Effector CD4-positive, alpha-beta T cell (primary cell): ENCODE data around the gene RBM33.
"Not testable (repeated sequence)": the region's sequence is repeated elsewhere in the genome, so short reads cannot be mapped to it uniquely, and the experiment has no call there.

ENCODE experiments used
- DNase-seq: peaks from one replicate; pipeline ENCODE4 v3.0.0-alpha.2; 2020
- total RNA-seq: gene quantifications from one replicate; lab custom pipeline; 2026; lab: John Stamatoyannopoulos, UW

RBM33 gene, protein sequence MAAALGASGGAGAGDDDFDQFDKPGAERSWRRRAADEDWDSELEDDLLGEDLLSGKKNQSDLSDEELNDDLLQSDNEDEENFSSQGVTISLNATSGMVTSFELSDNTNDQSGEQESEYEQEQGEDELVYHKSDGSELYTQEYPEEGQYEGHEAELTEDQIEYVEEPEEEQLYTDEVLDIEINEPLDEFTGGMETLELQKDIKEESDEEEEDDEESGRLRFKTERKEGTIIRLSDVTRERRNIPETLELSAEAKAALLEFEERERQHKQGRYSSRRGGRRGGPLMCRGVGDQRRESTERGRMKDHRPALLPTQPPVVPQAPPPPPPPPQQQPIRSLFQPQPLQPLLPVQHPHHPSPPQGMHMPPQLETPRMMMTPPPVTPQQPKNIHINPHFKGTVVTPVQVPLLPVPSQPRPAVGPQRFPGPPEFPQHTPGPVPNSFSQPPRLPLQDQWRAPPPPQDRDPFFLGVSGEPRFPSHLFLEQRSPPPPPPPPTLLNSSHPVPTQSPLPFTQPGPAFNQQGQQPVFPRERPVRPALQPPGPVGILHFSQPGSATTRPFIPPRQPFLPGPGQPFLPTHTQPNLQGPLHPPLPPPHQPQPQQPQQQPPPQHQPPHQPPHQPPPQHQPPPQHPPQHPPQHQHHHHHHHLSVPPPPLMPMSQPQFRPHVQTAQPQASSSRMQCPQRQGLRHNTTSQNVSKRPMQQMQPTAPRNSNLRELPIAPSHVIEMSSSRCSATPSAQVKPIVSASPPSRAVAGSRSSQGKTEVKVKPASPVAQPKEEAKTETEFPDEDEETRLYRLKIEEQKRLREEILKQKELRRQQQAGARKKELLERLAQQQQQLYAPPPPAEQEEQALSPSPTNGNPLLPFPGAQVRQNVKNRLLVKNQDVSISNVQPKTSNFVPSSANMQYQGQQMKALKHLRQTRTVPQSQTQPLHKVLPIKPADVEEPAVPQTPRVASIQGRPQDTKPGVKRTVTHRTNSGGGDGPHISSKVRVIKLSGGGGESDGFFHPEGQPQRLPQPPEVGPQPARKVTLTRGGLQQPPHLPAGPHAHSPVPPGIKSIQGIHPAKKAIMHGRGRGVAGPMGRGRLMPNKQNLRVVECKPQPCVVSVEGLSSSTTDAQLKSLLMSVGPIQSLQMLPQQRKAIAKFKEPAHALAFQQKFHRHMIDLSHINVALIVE
- total RNA-seq = 167 reads per million, percentile 90 among the genes with 10 or more reads in this experiment

DNA sequence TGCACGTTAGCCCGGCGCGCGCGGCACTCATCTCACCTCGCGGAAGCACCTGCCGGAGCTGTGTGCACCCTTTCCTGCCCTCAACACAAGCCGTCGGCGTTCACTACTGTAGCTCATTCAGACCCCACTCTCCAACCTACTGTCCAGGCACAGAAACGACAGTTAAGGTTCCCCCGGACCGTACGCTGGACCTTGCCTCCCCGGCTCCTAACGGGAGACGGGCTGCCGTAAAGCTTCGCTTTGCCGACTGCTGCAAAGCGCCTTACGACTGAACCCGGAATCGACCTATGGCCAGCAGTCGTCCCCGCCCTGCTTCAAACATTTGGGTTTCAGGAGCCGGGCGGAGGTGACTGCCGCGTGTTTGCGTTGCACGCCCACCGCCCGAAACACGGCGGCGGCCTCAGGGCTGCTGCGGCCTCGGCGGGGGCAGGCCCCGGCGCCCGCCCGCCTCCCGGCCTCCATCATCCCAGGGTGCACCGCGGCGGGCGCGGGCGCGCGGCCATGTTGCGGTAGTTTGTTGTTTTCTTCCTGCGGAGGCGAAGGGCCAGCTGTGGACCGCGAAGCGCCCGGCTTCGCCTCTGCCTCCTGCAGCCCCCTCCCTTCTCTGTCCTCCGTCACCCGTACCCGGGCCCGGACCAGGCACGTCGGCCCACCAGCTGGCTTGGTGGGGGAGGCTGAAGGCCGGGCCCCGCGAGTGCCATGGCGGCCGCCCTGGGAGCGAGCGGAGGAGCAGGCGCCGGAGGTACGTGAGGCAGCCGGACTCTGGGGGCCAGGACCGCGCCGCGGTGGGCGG, at the start of gene RBM33:
RBM33 (plus strand) TSS at position 484 of the 793 bp plus-strand sequence; CDS start at position 700, 216 bp downstream.
- DNase-seq = peak; percentile 70

DNA sequence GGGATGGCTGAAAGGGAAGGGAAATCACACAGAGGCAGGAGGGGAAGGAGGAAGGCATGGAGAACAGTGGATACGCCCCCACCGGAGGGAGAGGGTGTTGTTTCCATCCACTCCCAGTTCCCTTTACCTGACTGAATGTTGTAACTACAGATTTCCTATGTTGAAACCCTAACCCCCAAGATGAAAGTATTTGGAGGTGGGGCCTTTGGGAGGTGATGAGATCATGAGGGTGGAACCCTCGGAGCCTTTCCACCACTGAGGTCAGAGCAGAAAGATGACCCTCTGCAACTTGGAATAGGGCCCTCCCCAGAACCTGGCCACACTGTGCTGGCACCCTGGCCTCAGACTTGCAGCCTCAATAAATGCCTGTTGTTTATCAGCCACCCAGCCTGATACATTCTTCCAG, 49.5 kb upstream of the RBM33 start:
- no peak for DNase-seq

DNA sequence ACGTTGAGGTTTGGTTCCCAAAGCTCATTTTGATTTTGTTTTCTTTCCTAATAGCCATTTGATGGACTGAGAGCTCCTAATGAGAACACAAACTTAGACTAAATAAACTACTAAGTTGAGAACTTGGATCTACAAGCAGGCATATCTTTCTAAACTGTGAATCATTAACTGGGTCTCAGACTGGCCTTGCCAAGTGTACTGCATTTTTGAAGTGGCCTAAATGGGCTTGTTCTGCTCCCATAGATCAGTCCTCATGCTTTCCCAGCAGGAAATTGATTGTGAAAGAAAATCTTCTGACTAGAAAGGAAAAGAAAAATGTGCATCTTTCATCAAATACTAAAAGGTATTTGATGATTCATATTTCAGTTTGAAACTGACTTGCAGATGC, 46.7 kb upstream of the RBM33 start:
- no peak for DNase-seq

DNA sequence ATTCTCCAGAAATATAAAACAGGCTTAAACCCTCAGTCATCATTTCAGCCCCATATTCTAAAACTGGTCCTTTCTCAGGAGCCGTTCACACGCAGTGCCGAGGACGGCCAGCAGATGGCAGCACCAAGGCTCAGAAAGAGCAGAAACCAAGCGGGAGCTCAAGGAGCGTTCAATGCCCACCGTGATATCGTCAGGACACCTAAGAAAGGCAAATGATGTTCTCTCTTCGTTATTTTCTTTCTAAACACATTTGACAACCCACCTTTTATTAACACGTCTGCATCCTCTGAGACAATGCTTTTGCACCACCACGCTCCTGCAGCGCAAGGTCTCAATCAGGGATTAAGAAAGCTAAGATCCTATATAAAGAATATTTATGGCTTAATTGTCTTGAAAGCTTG, 45.7 kb upstream of the RBM33 start:
- peak; percentile 77 for DNase-seq

DNA sequence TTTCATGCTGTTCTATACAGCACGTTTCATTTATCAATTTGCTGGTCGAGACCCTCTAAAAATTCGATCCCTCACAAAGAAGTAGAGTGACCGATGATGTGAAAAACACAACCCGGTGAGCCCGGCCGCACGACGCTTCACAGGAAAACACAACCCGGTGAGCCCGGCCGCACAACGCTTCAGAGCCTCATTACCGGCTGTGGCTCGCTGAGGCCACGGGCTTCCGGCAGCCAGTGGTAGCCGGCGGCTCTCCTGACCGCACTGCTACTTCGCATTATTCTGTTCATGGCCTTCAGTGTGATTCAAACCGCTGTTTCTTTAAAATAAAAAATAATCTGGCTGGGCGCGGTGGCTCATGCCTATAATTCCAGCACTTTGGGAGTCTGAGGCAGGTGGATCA, 42.3 kb upstream of the RBM33 start:
- DNase-seq = no peak

DNA sequence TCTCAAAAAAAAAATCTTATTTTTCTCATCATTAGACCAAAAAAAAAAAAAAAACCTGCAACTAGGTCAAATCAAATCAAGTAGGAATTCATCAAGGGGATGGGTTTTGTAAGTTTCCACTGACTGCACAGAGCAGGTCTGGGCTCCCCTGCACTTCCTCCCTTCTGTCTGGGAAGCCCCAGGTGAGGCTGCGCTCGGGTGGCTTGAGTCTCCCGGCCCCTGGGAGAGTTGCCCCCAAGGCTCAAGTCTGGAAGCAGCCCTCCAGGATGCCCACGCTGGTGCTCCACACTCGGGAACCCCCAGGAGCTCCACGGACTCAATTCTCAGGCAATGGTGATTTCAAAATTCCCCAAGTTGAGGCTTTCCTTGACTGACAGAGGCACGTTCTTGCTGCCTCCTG, 41.7 kb upstream of the RBM33 start:
- DNase-seq = no peak

DNA sequence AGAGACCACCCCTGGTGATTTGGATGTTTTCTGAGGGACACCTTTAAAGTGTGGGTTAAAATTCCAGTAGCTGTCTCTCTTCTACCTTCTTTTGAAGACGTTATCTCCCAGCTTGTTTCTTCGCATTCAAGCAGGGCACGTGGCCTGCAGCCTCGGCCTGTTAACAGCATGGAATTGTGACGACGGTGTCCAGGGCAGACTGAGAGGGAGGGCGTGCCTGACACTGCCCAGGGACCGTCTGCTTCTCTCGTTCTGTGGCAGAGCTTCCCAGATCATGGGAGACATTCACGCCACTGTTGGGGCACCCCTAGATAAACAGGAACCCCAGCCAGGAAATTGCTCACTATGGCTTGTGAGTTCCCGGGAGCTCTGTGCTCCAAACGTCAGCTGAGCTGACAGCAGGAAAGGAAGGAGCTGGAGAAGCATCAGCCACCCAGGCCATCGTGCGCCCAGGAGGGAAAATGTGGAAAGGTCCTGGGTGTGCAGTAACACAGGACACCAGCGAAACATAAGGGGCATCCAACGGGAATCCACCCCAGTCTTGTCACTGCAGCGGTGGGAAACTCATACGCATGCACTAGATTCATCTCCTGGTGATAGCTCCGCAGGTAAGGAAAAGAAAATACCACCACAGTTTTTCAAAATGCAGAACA, 41.1 kb upstream of the RBM33 start:
- no peak for DNase-seq

DNA sequence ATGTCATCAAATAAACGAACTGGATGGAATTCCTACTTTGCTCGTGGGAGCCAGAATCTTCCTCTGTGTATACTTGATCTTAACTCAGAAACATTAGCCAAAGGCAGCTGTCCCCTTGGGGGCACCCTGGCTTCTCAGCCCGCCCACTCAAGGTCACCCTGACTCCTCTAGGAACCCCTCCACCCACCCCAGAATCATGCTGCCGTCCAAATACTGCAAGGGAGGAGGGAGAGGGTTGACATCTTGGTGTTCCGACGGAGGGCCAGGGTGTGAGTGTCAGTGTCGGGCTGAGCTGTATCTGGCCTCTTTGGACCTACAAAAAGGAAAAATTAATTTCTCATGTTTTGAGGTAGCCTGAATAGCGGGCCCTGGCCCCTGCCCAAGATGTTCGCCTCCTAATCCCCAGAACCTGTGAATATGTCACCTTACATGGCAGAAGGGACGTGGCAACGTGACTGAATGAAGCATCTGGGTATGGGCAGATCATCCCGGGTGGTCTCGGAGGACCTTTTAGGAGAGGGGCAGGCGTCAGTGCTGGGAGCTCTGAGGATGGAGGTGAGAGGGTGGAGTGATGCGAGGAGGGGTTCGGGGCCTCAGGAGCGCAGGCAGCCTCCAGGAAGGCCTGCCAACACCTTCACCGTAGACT, 40.5 kb upstream of the RBM33 start:
- no peak for DNase-seq

DNA sequence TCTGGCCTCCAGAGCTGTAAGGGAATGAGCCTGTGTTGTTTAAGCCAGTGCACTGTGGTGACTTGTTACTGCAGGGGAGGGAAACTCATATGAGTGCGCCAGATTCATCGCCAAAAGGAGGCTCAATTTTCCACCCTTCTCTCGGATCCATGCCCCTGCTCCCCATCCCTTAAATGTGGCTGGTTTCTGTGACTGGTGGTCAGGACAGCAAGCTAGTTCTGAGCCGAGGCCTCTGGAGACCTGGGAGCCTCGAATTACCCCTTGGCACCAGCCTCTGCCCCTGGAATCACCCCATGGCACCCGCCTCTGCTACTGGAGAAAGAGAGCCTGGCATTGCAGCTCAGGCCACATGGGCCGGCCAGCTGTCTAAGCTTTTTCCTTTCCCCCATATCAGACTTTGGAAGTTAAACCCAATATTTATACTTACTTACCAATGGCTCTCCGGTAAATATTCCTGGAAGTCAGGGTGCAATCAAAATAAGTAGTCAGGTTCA, 39.9 kb upstream of the RBM33 start:
- no peak for DNase-seq

DNA sequence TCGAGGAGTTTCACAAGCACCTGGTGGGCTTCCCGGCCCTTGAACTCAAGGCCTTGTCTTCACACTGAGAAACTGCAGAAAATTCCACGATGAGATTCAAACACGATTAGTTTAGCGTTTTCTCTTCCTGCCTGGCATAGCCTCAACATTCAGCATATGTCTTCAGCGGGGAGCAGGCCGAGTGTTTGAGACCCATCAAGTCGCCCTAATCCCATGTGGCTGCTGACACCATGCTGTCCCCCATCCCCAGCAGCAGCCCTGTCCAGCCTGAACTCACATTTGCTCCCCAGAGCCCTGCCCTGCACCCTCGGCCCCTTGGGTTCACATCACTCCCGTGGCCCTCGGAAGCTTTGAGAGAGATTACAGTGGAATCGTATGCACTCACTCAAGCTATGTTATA, 35.3 kb upstream of the RBM33 start:
- no peak for DNase-seq

DNA sequence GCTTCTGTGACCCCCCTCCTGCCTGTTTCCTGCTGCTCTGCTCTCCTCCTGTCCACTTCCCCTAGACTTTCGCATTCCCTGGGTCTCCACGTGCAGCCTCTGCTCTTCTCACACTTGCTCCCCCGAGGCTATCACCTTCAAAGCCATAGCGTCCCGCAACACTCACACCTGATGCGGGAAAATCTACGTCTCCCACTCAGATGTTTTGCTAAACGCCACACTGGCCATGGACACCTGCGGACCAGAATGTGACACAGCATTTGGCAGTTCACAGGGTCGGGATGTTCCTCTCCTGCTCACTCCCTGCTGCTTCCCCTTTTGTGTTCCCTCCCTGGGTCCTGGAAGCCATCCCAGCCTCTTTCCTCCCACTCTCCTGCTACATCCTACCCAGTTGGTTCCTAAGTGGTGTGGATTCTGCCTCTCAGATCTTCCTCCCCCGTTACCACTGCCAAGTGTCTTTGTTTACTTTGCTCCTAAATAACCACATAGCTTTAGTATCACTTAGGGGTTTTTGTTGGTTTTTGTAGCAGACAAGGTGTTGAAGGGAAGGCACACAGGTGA, 33.7 kb upstream of the RBM33 start:
- no peak for DNase-seq

DNA sequence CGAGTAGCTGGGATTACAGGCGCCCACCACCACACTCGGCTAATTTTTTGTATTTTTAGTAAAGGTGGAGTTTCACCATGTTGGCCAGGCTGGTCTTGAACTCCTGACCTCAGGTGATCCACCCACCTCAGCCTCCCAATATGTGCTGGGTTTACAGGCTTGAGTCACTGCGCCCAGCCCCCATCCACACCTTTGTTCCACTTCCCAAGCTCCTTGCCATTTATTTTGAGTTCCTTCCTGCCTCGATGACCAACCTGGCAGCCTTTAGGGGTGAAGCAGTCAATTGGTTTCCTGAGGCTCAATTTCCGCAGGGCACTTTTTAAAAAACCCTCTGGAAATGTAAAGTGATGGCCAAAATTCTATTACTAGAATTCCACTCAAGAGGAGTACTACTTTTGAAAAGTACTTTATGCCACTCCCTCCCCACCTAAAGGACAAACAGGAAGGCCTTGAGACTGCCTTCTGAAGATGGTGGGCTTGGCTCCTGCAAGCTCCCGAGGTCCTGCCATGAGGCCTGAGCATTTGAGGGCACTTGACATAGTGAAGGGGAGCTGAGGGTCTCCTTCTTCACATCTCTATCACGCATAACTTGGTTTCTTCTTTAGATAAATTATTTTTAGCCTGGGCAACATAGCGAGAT, 32.5 kb upstream of the RBM33 start:
- DNase-seq = no peak

DNA sequence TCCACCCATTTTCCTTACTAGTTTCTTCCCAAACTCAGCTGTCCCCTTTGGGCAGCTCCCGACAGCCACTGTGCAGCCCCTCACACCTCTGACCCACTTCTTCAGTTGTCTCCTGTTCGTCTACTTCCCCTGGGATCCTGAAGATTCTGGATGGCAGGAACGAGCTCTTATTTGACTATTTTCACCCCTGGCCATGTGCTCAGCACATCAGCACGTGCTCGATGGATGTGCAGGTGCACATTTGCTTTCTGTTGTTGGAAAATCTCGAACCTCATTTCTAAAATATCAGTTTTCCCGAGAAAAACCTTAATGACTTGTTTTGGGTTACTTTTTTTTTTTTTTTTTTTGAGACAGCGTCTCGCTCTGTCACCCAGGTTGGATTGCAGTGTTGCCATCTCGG, 31.8 kb upstream of the RBM33 start:
- no peak for DNase-seq

DNA sequence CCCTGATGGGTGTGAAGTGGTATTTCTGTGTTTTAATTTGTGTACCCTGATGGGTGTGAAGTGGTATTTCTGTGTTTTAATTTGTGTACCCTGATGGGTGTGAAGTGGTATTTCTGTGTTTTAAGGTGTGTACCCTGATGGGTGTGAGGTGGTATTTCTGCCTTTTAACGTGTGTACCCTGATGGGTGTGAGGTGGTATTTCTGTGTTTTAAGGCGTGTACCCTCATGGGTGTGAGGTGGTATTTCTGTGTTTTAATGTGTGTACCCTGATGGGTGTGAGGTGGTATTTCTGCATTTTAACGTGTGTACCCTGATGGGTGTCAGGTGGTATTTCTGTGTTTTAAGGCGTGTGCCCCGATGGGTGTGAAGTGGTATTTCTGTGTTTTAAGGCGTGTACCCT, 29.4 kb upstream of the RBM33 start:
- not testable (repeated sequence) for DNase-seq

DNA sequence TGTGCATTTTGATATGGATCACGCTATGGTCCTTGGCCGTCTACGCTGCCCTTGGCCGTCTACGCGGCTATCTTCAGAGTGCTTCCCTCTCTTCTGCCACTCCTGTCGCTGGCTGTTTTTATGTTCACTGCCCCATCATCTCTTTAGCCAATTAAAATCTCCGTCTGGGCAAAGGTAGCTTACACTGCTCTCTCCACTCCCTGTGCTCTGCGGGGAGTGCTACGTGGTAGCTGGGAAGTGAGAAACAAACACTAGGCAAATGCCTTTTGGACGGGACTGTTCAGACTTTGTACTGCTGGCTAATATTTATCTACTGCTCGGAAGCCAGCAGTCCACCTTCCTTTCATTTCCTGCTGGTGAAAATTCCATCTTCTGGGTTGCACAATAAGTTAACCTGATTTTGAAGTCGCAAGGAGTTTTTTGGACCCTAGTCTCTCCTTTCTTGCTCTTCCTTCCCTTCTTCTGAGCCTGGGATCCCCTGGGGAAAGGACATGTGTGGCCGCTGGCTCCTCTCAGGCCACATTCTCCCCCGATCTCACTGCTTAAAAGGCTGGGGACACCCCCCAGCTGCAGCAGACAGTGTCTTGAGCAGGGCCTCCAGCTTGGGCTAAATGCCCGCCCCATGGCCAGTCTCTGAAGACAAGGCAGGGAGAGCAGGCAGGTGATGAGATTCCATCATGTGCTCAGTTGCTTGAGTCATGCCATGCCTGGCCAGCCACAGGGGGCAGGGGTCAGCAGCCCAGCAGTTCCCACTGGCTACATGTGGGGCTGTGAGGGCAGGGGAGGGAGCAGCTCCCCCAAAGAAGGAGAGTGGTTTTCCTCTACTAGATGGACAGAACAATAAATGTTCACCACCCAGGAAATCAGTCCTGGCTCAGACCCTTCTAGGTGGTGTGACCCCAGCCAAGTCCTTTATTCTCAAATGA, 25.5 kb upstream of the RBM33 start:
- DNase-seq = no peak

DNA sequence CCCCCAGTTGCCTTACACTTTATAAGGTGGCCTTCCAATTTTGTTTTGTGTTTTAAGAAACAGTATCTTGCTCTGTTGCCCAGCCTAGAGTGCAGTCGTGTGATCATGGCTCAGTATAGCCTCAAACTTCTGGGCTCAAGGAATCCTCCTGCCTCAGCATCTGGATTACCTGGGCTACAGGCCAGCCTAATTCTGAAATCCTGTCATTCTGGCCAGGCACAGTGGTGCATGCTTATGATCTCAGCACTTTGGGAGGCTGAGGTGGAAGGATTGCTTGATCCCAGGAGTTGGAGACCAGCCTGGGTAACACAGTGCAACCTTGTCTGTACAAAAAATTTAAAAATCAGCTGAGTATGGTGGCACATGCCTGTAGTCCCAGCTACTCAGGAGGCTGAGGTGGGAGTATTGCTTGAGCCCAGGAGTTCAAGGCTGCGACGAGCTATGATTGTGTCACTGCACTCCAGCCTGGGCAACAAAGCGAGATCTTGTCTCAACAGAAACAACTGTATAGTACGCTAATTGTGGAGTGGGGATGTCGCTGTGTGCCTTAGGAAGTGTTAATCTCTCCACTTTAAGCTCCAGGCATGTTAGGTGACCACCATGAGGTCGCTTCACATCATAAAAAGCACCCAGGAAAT, 24.7 kb upstream of the RBM33 start:
- no peak for DNase-seq

DNA sequence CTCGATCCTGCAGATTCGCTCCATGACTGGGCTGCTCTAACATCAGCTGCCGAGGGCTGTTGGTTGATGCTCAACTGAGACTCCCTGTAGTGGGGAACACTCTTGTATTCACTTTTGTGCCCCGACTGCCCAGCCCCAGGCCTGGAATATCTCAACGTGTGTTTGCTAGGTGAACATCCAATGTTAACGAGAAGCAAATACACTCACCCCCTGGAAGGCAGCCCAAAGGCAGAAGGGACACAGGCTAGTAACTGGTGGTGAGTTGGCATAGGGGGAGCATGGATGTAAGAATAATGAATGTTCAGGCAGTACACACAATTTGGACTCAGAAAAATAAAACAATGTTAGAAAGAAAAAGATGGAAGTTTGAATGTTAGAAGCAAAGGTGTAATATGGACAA, 24.0 kb upstream of the RBM33 start:
- no peak for DNase-seq

DNA sequence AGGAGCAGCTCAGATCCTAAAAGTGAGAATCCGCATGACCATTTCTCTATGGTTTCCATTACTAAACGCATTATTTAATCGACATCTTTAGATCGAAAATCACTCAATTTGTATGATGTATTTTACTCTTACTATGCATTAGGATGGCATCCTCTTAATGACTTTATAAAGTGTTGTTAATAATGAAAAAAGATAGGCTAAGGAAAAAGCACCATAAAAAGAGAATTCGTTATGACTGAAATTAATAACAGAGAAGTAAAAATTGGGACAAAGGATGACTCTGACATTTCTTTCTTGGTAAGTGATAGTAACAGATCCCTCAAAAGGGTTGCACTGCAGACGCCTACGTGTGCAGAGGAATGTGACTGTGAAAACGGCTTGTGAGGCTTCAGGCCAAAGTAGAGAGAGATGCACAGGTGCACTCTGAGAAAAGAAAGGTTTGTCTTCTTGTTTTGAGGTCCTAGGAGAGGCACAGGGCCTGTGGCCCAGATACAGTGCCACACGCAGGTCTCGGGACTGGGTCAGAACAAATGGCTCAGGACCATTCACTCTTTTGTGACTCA, 23.0 kb upstream of the RBM33 start:
- no peak for DNase-seq
